GM23338 (cell line): ENCODE results near the gene DST. TPM values are rescaled to one million over a fixed set of nuclear protein-coding genes. Genes with fewer than 3 reads are reported as not detected.
A peak's percentile ranks its signal among the peaks of the same experiment; 100 is the strongest.

Source experiments
- ATAC-seq: fragments of 200-7000 bp; cut with Tn5 transposase; 3 replicates; pipeline ENCODE4 v1.9.1; 2020
- DNase-seq: peaks from one replicate; pipeline ENCODE4 v3.0.0-alpha.2; 2015; ENCODE audit warnings: low spot score
- H2AFZ ChIP-seq: fragments of 200-600 bp; sonication (generic); 2 replicates; pipeline ENCODE4 v1.8.0; 2016; ENCODE audit warnings: antibody characterized with exemption, mild to moderate bottlenecking, moderate library complexity
- H3F3A ChIP-seq: fragments of 200-600 bp; sonication (generic); replicated peaks from 2 replicates; pipeline ENCODE4 v1.8.0; 2017; ENCODE audit warnings: antibody characterized with exemption, mixed run types, low read depth
- H3K27ac ChIP-seq: fragments of 200-600 bp; sonication (generic); 2 replicates; pipeline ENCODE4 v1.6.1; 2016; ENCODE audit warnings: low read depth
- H3K27me3 ChIP-seq: fragments of 200-600 bp; sonication (generic); 2 replicates; pipeline ENCODE4 v1.8.0; 2016; ENCODE audit warnings: mild to moderate bottlenecking, mixed run types, moderate library complexity; ENCODE audit not compliant: insufficient read depth
- H3K36me3 ChIP-seq: fragments of 200-600 bp; sonication (generic); 2 replicates; pipeline ENCODE4 v1.8.0; 2016; ENCODE audit warnings: mild to moderate bottlenecking; ENCODE audit not compliant: insufficient read depth
- H3K4me1 ChIP-seq: fragments of 200-600 bp; sonication (generic); 2 replicates; pipeline ENCODE4 v1.8.0; 2016; ENCODE audit warnings: mild to moderate bottlenecking, moderate library complexity; ENCODE audit not compliant: insufficient read depth
- H3K4me2 ChIP-seq: fragments of 200-600 bp; sonication (generic); 2 replicates; pipeline ENCODE4 v1.7.1; 2017; ENCODE audit warnings: mixed run types
- H3K4me3 ChIP-seq: fragments of 200-600 bp; sonication (generic); 2 replicates; pipeline ENCODE4 v1.6.1; 2016; ENCODE audit warnings: mixed run types
- H3K79me2 ChIP-seq: fragments of 200-600 bp; sonication (generic); replicated peaks from 2 replicates; pipeline ENCODE4 v1.8.0; 2017; ENCODE audit warnings: mild to moderate bottlenecking; ENCODE audit not compliant: insufficient read depth
- H3K9me2 ChIP-seq: fragments of 200-600 bp; sonication (generic); 2 replicates; pipeline ENCODE4 v1.8.0; 2017; ENCODE audit not compliant: insufficient read depth
- H4K20me1 ChIP-seq: fragments of 200-600 bp; sonication (generic); replicated peaks from 2 replicates; pipeline ENCODE4 v1.8.0; 2017; ENCODE audit warnings: mild to moderate bottlenecking; ENCODE audit not compliant: insufficient read depth
- H3K27ac Mint-ChIP-seq: 2 replicates; pipeline ENCODE4 v1.8.0; 2020; ENCODE audit warnings: inconsistent platforms, mild to moderate bottlenecking, moderate library complexity, mixed read lengths
- H3K27me3 Mint-ChIP-seq: 3 replicates; pipeline ENCODE4 v1.8.0; 2022; ENCODE audit warnings: low read depth, mild to moderate bottlenecking, moderate library complexity, mixed read lengths, inconsistent platforms; ENCODE audit not compliant: insufficient read depth, poor library complexity
- H3K36me3 Mint-ChIP-seq: 3 replicates; pipeline ENCODE4 v1.8.0; 2021; ENCODE audit warnings: low read depth, mild to moderate bottlenecking, inconsistent platforms, moderate library complexity, mixed read lengths
- H3K4me1 Mint-ChIP-seq: 3 replicates; pipeline ENCODE4 v1.8.0; 2020; ENCODE audit warnings: mild to moderate bottlenecking, inconsistent platforms, mixed read lengths
- H3K4me3 Mint-ChIP-seq: 3 replicates; pipeline ENCODE4 v1.8.0; 2021; ENCODE audit warnings: moderate library complexity, mild to moderate bottlenecking, inconsistent platforms, mixed read lengths
- H3K9me3 Mint-ChIP-seq: 3 replicates; pipeline ENCODE4 v1.8.0; 2020; ENCODE audit warnings: moderate library complexity, mild to moderate bottlenecking, inconsistent platforms, mixed read lengths
- CTCF ChIP-seq, 2 experiments: fragments of 200-600 bp in 1 of 2; sonication (generic) in 1 of 2; conservative IDR thresholded peaks; 2 replicates each; pipeline versions ENCODE4 v1.5.1 to v1.6.1; 2016 to 2017; ENCODE audit warnings: antibody characterized with exemption in 2 of 2, low read depth in 2 of 2, mild to moderate bottlenecking in 2 of 2, moderate library complexity in 1 of 2
- EZH2 ChIP-seq: fragments of 200-600 bp; sonication (generic); IDR thresholded peaks from one replicate; pipeline ENCODE4 v1.8.0; 2017; ENCODE audit warnings: antibody characterized with exemption, mild to moderate bottlenecking, low read depth; ENCODE audit not compliant: unreplicated experiment
- POLR2AphosphoS5 ChIP-seq: IDR thresholded peaks from 2 replicates; pipeline ENCODE4 v1.6.1; 2016; ENCODE audit warnings: antibody characterized with exemption, low read depth
- STAT1 ChIP-seq: IDR thresholded peaks from one replicate; pipeline ENCODE4 v1.6.1; 2016; ENCODE audit warnings: antibody characterized with exemption; ENCODE audit not compliant: unreplicated experiment
- ZNF114 ChIP-seq: fragments of 250-450 bp; sonication (Bioruptor Pico); IDR thresholded peaks from 2 replicates; pipeline ENCODE4 v1.5.0; 2020; ENCODE audit warnings: mild to moderate bottlenecking, moderate library complexity
- ZNF462 ChIP-seq: fragments of 250-450 bp; sonication (Bioruptor Pico); IDR thresholded peaks from 2 replicates; pipeline ENCODE4 v1.5.0; 2020; ENCODE audit warnings: mild to moderate bottlenecking, moderate library complexity
- polyA plus RNA-seq: library from polyadenylated mRNA; unstranded; fragments of >200 nt; fragmentation: Nextera tagmentation; extraction: Ambion mirVana; gene quantifications from 2 replicates; pipeline ENCODE4 v1.2.1, GENCODE V29; 2016
- total RNA-seq: library from RNA; depleted of rRNA; stranded (reverse); fragments of >200 nt; shearing (Covaris generic); gene quantifications from 2 replicates; pipeline ENCODE4 v1.2.3, GENCODE V29; 2014

The DST gene
- total and polyA plus RNA-seq, 2 experiments from 2014 or later = 88.7 to 188 TPM

- ATAC-seq (no peak), DNase-seq (no peak)
- H3K9me2 ChIP-seq = no peaks in the 10 kb centered on the region
- no peak overlapping the region for H3K4me3 ChIP-seq
- H3K27me3 ChIP-seq = no peaks in the 10 kb centered on the region
- H3F3A ChIP-seq = no peaks in the 10 kb centered on the region
- no peaks in the 10 kb centered on the region for H3K79me2 ChIP-seq
- Mint-ChIP-seq H3K4me1 (no peaks in the 10 kb centered on the region), H3K27me3 (no peaks in the 10 kb centered on the region), H3K9me3 (no peaks in the 10 kb centered on the region), H3K4me3 (no peak overlapping the region), H3K27ac (peak overlapping the region; percentile 58), H3K36me3 (peaks cover 31% of the 10 kb centered on the region)
- peaks cover 7% of the 10 kb centered on the region; the same call in 1 of the 2 replicates for H3K36me3 ChIP-seq
- no peaks in the 10 kb centered on the region for H3K4me1 ChIP-seq
- H2AFZ ChIP-seq = no peak overlapping the region
- no peak overlapping the region for H3K27ac ChIP-seq
- TF ChIP-seq ZNF114 (CRISPR knock-in tag) (no peak), STAT1 (no peak), CTCF (conservative IDR thresholded peaks at IDR 0.05; ENCODE audit: low read depth in 2 of 2) (no peak), POLR2AphosphoS5 (no peak), EZH2 (no peak), ZNF462 (no peak)
- no peaks in the 10 kb centered on the region; the same call in 1 of the 2 replicates for H4K20me1 ChIP-seq
- H3K4me2 ChIP-seq = no peak overlapping the region
These were observed 128.3 kb downstream of the DST start for GRCh38 chr6:56514395-56514794.
